ENCODE data around the gene LMO1.

Gene LMO1

DNA sequence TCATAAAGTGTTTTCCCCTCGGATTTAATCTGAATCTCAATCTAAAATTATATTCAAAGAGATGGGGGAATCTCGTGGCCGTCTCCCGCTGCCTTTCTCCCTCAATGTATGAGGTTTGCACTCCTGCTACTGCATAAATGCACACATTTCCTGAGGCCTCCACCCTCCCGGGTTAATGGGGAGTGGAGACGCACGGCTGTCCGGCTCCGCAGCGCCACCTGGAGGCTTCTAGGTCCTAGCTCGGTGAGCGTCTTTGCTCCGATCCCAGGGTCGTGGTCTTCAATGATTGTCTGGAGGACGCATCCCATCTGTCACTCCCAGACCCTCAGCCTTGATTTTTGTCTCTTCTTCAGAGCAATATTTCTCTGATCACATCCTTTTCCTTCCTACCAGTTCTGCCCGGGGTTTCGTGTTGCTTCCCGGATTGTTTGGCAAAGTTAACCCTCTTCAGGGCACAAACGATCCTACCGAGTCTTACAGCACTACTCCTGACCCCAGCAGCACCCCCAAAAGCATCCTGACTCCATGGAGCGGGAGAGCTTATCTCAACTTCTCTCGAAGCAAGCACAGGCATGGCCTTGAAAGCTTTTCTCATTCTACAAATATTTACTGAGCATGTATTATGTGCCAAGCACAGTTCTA lies at the start of gene LMO1:
Gene LMO1, minus strand, starts transcription at position 110 of the 642 bp plus-strand sequence. CDS start 516 bp downstream, outside the sequence.
- DNase-seq (ENCODE audit: low spot score): peak; percentile 29
- FAIRE-seq: no peak

DNA sequence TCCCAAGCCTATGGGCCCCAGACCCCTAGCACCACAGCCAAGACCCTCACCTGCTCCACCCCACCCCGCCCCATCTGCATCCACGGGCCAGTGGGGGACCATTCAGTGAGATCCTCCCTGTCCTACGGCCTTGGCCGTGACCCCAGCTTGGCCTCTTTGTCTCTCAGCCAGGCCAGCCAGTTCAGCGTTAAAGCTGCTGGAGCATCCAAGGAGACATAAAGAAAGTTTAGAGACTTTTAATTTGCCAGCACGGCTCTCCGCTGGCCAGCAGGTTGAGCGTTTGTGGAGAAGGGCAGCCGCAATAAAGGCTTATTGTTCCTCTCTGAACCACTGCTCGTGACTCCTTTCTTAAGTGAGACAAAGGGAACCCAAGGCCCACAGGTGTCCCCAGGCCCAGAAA lies 49.3 kb upstream of the LMO1 start:
- FAIRE-seq (no peak), DNase-seq (ENCODE audit: low spot score) (no peak)

DNA sequence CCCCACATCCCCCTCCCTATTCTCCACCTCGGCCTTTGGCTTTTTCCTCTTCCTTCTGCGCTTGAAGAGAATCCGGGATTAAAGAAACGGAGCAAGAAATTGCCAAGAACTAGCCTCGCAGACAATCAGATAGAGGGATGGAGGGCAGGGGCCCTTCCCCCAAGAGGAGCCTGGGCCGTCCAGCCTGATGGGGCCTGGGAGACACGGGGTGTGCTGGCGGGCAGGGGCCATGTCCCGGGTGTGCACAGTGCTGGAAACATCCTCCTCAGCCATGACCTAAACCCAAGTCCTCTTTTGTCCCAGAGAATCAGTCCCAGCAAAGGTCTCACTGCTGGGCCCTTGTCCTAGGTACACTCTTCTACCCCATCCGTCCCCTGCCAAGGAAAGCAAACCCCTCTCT lies 47.7 kb upstream of the LMO1 start:
- FAIRE-seq (no peak), DNase-seq (ENCODE audit: low spot score) (no peak)

DNA sequence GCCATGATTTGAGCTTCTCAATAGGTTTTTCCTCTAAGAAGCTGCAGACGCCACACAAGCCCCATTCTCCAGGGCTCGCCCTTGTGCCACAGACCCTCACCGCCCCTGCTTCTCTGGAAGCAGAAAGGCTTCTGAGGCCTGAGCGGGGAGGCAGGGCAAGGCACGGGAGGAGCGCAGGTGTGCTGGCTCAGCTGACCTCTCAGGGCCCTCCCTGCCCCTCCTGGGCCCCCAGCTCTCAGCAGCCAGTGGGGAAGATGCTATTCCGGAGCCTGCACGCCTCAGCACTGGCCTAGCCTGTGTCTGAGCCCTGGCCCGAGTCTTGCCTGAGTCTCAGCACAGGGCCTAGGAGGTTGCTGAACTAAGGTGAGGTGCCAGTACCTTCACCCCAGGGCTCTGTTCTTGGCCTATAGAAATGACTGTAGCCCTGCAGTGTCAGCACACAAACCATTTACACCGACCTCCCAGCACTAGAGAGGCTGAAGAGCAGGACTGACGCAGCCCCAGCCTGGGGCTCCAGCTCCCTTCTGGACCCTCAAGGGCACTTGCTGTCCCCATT lies 47.1 kb upstream of the LMO1 start:
- DNase-seq (ENCODE audit: low spot score): no peak
- FAIRE-seq: no peak

DNA sequence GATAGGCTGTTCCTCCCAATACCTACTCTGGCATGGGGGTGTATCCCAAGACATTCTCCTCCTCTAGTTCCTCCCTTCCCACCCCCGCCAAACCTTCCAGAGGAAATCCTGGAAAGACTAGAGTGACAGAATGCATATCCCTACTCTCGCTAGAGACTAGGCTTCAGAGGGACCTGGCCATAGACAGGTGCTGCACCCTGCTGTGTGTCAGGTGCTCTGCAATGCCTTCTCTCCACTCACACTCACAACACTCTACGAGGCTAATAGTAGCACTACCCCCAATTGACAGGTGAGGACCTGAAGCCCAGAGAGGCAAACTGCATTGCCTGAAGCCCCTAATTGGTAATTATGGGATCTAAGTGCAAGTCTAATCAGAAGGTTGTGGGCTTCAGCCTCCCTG lies 46.2 kb upstream of the LMO1 start:
- FAIRE-seq (no peak), DNase-seq (ENCODE audit: low spot score) (no peak)

DNA sequence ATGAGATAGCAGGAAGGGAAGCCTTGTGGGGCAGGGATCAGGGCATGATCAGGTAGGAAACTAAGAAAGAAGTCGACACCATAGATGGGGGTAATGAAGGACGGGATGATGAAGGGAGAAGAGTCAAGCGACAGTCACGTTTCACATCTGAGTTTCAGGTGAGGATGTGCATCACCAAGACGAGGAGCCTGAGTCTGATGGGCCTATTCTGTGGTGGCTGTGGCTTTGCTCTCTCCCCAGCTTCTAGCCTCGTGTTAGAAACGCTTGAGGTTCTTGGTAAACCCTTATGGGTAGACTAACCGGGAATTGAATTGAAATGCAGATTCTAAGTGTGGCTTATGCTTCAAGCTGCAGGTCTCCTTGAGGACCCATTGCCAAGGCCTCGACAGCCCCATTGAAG lies 45.6 kb upstream of the LMO1 start:
- DNase-seq (ENCODE audit: low spot score): no peak
- FAIRE-seq: no peak

DNA sequence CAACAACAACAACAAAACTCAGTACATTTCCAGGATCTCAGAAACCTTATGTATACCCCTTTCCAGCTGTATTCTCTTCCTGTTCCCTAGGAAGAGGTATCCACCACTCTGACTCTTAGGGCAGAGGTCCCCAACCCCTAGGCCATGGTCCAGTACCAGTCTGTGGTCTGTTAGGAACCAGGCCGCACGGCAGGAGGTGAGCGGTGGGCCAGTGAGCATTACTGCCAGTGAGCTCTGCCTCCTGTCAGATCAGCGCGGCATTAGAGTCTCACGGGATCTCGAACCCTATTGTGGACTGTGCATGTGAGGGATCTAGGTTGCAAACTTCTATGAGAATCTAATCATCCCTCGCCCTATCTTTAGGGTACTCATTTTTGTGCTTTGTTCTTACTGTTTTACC lies 43.9 kb upstream of the LMO1 start:
- no peak for DNase-seq (ENCODE audit: low spot score)
- FAIRE-seq: no peak

DNA sequence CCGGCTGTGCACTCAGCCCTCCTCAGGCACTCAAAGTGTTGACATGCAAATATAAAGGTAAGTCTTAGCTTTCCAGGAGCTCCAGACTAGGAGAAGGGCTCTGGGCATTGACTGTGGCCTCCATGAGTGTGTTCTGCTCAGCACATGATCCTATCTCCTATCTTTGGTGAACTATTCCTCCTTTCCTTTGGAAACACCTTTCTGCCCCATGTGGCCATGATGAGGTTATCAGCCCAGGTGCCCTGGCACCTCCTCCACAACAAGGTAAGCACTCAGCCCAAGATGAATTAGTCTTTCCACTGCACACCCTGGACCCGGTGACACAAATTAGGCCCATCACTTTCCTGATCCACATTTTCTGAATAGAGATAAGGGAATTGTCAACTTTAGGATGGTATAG lies 37.9 kb upstream of the LMO1 start:
- FAIRE-seq (no peak), DNase-seq (ENCODE audit: low spot score) (no peak)

DNA sequence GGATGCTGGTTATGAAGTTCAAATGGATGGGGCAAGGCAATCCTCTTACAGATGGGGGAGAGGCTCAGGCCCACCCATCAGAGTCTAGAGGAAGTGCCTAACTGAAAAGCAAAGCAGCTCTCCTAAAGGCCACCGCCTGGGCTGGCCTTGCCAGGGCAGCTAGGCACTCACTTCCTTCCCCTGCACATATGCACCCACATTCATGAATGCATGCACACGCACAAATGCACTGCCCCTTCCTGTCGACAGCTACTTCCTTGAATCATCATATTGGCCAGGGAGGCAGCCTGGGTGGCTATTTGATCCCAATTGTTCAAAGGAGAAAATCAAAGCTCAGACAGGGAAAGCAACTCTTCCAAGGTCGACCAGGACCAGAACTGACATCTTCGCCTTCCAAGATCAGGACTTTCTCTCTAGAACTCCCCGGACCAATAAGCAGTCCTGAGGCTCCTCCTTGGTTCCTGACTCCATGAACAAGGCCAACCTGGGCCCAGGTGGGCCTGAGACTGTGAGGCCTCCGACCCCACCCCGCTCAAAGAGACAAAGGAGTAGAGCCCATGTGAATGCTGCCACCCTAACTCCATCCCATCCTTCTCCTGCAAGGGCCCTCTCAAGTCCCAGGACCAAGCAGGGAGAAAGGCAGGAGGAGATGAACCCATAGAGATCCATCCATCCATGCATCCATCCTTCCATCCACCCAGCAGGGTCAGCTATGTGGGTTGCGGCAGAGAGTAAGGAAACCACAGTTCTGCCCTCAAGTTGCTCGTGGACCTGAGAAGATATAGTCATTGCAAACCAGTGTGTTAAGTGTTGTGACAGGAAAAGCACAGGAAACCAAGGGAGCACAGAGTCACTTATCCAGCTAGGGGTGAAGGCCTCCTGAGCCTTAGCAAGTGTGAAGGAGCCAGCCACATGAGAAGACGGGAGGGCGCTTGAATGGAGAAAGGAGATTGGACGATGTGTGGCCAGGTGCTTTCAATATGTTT lies 35.4 kb upstream of the LMO1 start:
- FAIRE-seq (no peak), DNase-seq (ENCODE audit: low spot score) (no peak)

DNA sequence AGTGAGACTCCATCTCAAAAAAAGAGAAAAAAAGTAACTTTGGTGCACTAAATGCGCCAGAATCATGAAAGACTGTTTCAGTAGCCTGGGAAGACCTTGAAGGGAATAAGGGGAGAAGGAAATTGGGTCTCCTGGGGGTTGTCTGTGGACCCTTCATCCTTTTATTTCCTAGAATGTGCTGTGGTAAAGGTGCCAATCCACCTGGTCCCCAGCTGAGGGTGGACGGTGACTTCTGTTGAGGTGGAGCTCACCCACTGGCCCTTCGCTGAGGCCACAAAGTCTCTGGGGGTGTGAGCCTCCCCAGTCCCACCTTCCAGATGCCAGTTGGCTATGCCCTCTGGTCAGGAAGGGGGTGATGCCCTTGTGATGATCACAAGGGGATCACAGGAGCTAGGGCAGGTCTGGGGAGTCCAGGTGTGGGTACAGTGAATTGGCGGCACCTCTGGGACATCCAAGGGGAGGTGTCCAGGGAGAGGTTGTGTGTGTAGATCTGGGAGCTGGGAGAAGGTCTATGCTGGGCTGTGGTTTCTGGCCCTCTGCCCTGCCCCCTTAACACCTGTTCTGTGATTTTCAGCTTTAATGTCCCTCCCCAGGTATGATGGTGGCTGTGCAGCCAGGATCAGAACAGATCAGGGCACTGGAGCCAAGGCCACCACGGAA lies 34.2 kb upstream of the LMO1 start:
- FAIRE-seq: no peak

DNA sequence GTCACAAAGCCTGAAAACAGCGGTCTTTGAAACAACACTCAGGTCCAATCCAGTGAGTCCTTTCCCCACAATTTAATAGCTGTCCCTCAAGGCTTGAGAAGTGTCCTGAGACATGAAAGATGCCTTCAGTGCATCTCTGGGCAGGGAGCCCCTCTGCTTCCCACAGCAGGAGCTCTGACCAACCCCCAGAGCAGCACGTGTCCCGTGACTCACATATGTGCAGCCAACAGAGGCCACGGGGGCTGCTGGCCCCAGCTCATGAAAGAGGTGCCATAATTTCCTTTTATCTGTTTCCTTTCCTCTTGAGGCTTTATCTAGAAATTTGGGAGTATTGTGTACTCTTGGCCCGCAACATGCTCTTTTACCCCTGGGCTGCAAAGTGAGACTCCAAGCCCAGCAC lies 33.2 kb upstream of the LMO1 start:
- DNase-seq (ENCODE audit: low spot score) (no peak), FAIRE-seq (no peak)

More for the DNA sequence above, 34.2 kb upstream of the LMO1 start:
- DNase-seq (ENCODE audit: low spot score): no peak

DNA sequence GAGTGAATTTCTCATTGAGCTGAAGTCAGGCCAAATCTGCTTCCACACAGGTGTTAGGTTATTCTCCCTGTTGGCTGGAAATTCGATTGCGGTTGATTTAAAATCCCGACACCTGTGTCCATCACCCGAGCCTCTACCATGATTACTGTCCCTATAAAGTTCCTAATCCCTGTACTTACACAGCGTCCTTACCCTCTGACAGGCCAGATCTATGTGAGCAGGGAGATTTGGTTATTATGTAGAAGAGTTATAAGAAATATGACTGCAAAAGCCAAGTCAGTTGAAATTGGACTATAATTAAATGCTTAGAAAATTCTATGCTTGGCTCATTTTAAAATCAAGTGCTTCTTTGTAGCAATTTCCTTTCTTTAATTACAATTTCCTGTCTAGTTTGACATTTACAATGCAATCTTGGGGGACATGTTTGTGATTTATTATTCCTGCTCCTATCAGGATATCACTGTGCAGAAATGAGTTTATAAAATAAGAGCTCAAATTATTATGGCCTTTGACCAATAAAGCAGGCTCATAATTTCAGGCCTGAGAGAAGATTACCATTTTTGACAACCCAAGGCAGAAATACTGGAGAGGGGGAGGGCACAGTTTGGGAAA lies 32.5 kb upstream of the LMO1 start:
- FAIRE-seq (no peak), DNase-seq (ENCODE audit: low spot score) (no peak)

DNA sequence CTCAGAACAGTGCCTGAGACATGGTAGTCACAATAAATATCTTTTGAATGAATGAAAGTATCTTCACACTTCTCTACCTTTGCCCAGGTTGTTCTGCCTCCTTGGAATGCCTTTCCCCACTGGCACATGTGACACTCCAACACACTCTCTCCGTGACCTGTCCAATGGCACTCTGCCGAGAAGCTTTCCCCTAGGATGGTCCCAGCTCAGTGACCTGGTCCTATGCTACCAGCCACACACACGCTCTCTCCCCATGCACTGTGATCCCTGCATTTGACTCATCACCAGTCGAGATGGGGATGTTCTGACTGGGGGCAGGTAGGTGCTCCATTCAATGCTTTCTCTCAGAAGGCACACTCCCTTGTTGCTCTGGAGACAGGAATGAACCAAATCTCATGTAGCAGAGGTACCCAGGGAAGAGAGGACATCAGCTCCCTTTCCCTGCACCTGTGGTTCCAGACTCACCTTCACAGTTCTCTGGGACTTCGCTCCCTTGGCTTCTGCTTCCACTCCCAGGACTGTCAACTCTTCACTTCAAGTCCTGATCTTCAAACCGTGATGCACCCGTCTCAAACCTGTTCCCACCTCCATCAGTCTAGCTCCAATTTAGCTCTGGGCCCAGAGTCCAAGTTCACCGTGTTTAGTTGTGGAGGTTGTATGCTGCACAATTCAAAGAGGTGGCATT lies 30.7 kb upstream of the LMO1 start:
- FAIRE-seq (no peak), DNase-seq (ENCODE audit: low spot score) (no peak)

DNA sequence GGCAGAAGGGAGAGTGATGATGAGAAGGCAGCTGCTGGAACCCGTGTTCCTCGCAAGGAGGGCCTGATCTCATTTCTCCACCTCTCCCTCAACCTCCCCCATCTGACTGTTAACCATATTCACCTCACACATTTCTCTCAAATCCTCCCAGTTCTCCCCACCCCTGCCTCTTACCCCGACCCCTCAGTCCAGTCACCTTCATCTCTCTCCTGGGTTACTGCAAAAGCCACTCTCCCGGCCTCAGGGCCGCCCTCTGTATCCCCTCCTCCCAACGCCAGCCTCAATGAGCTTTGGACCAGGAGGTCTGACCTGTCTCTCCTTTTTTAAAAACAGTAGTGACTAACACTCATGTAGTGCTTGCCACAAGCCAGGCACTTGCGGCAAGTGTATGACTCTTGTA lies 29.5 kb upstream of the LMO1 start:
- DNase-seq (ENCODE audit: low spot score): no peak
- FAIRE-seq: no peak

DNA sequence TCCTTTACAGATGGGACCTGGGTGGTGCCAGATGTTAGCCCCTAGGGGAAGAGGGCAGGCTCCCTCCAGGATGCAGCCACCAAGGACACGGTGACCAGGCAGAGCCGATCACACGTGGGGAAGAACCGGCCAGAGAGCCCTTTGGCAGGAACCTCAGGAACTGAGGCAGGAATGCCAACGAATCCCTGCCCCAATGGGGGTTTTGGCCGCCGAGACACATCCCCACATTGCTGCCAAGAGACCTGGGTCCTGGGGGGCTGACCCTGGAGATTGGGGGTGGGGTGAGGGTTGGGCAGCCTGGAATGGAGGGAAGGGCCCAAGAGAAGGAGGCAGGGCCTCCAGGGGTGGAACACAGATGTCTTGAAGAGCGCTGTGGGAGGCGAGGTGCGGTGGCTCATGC lies 28.7 kb upstream of the LMO1 start:
- no peak for FAIRE-seq
- no peak for DNase-seq (ENCODE audit: low spot score)

DNA sequence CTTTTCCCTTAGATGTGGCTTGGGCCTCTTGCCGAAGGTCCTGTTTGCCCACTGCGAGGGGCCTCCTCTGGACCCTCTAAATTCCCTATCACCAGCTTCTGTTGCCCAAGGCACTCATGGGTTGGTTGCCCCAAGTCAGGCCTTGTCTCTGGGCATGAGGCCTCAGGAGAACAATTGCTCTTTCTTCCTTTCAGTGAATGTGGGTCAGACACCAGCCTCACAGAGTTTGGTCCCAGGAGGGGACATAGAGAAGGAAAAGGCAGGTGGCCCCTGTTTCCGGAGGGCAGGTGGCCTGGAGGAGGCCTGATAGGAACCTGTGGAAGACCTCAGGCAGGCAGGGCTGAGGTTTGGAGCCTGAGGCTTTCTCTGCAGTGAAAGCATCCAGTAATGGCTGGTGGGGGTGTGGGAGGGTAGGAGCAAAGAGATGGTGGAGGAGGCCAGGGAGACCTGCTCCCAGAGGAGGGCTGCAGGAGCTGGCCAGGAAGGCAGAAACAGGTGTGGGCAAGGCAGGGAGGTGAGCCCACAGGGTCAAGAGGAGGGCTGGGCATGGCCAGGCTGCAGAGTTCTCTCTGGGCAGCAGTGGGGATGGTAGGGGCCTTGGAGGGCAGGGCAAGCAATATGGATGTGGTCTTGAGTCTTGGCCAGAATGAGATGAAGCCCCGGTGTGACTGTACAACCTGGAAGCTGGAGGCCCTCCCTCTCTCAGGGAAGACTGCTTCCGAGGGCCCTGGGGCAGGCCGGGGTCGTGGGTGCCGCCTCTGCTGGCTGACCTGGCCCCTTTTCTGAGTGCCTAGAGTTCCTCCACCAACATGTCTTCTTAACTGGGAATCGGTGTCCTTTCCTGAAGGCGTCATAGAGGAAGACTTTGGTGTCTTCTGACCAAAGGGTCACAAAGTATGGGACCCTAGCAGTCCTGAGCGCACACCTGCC lies 28.0 kb upstream of the LMO1 start:
- no peak for FAIRE-seq

DNA sequence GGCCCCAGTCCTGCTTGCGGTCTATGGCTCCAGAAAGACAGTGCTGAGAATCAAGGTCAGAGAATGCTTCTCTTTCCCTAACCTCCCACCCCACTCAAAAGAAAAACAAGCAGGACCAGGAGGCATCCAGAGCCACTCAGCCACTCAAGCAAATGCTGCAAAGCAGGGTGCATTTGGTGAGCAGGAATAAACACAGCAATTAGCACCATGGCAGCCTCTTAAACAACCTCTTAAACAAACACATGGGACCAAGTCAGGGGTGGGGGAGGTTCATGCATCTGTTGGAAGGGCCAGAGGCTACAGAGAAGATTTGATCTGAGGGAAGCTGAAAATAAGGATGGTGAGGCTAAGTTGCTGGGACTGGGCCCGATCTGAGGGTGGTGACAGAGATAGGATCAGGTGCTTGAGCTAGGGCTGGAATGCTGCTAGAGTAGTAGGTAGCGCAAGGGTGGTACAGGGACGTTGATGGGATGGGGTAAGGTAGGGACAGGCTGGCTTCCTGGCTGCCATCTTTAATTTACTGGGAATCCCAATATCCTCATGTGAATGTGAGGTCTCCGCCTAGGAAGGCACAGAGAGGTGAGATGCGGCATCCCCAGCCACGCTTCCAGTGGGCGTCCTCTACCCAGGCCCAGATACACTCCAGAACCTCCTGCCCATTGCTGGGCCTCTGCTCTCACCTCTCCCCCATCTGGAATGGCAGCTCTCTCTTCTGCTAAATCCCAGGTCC lies 26.6 kb upstream of the LMO1 start:
- DNase-seq (ENCODE audit: low spot score) (no peak), FAIRE-seq (no peak)

More for the DNA sequence above, 28.0 kb upstream of the LMO1 start:
- DNase-seq (ENCODE audit: low spot score): no peak

DNA sequence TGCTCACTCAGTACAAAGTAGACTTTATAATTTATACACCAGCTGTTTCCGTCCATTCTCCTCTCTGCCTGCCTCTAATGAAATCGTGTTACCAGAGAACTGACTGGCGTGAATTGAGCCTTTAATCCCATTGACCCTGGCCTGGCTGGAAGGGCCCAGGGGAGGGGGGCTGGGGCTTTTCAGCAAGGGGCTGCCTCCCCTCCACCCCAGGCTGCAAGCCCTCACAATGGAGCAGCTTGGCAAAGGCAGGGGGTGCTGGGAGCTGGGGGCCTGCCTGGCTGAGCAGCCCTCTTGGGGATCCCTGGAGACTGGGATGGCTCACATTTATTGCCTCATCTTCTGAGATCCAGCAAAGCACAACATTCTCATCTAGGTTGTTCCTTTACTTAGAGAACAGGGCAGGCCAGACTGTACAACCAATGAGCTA lies 25.8 kb upstream of the LMO1 start:
- no peak for DNase-seq (ENCODE audit: low spot score)

More for the DNA sequence above, 25.8 kb upstream of the LMO1 start:
- FAIRE-seq: no peak

Measured in RCC 7860 (cell line).